GM11168 (cell line): ENCODE results near the gene SEBOX.

ENCODE experiments used
- in situ Hi-C: fragments of 300-500 bp; cut with MboI; formaldehyde crosslinking; loops from one replicate; pipeline ENCODE4 v1.12.0; 2022; ENCODE audit warnings: low sequenced_read_pairs; ENCODE audit not compliant: unreplicated experiment

The SEBOX gene

GRCh38 chr17:28394337-28395116 is 29.5 kb upstream of the SEBOX start:
- in situ Hi-C loops: no loop called here

- in situ Hi-C loops: no loop called here
These were observed 27.5 kb upstream of the SEBOX start for GRCh38 chr17:28392491-28392890.

DNA sequence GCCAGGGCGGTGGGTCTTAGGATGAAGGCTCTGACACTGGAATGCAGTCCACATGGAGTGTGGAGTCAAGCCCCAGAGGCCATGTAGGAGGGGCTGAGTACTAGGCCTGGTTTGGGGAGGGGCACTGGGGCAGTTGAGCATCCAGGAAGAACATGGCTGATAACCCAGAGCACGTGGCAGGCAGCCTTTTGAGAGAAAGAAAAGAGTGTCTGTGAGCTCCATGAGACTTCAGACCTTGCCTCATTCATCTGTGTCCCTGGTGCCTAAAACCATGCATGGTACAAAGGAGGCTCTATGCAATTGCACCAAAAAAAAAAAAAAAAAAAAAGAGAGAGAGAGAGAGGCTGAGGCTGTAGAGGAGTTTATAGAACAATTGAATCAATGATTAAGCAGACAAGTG is 26.4 kb upstream of the SEBOX start:
- in situ Hi-C loops: no loop called here

DNA sequence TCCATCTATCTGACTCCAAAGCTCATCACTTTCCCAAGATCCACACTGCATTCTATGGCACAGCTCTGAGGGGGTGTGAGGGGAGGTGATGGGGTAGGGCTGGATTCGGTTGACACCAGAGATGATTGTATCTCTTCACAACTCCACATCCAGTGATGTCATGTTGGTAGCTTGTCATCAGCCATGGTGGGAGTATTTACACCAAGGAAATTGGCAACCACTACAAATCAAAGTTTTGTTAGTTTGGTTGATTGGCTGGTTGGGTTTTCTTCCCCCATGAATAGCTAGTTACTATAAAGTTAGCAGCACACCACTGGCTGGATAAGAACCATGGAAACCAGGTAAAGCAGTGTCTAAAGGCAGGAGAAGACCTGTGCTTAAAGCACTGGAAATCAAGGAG is 26.0 kb upstream of the SEBOX start:
- in situ Hi-C loops: no loop called here

DNA sequence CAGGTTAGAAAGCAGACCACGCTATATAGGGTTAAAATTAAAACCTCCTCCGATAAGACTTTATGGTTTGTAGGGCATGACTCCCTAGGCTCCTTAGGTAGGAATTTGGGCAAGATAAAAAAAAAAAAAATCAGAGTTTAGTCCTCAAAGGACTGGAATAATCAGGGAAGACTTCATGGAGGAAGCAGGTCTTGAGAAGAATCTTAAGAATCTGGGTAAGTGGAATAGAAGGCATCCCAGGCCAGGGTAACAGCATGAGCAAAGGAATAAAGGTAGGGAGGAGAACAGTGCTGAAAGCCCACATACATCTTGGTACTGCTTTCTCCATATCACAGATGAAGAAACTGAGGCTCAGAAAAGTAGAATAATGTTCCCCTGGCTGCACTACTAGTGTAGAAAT is 25.6 kb upstream of the SEBOX start:
- in situ Hi-C loops: no loop called here

DNA sequence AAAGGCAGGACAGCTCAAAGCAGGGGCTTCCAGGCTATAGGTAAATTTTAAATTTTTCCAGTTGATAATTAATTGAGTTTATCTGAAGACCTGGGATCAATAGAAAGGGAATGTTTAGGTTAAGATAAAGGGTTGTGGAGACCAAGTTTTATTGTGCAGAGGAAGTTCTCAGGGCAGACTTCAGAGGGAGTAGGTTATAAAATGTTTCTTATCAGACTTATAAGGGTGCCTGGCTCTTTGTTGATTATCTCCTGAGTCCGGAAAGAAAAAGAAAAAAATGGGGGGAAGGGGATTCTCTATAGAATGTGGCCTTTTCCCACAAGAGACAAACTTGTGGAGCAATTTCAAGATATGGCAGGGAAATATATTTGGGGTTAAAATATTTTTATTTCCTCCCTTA is 25.1 kb upstream of the SEBOX start:
- in situ Hi-C loops: no loop called here

DNA sequence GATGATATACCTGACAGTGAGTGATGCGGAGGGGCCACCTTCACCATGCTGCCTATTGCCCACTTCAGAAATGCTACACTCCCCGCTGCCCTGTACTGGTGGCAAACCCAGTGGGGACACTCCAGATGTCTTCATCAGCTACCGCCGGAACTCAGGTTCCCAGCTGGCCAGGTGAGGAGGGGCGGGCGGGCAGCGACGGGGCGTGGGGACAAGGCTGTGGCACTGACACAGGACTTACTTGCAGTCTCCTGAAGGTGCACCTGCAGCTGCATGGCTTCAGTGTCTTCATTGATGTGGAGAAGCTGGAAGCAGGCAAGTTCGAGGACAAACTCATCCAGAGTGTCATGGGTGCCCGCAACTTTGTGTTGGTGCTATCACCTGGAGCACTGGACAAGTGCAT is 23.1 kb upstream of the SEBOX start:
- in situ Hi-C loops: no loop called here

GRCh38 chr17:28386391-28386790 is 21.4 kb upstream of the SEBOX start:
- in situ Hi-C loops: no loop called here

DNA sequence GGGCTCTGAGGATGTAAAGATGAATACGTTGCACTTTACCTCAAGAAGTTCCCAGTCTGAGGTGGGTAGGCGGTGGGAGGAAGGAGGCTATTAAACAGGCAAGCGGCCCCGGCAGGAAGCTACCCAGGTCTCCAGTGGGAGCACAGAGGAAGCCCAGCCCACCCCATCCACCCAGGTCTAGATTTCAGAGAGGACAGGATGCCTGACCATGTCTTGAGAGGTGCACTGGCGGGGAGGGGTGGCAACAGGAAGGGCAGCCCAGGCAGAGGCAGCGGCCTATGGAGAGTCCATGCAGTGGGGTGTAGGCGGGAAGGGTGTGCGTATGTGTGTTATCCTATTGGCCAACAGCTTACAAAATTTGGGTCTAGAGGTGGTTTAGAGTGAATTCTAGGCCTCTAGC is 20.4 kb upstream of the SEBOX start:
- in situ Hi-C loops: no loop called here

DNA sequence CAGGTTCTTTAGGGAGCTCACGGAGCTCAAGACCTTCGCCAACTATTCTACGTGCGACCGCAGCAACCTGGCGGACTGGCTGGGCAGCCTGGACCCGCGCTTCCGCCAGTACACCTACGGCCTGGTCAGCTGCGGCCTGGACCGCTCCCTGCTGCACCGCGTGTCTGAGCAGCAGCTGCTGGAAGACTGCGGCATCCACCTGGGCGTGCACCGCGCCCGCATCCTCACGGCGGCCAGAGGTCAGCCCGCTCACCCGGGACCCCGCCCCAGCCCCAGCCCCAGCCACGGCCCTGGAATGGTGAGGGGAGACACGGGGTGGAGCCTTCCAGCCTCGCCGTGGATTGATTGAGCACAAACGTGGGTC is 20.0 kb upstream of the SEBOX start:
- in situ Hi-C loops: no loop called here

GRCh38 chr17:28384281-28385036 is 19.5 kb upstream of the SEBOX start:
- in situ Hi-C loops: loop anchor here (5.0 kb wide), 1 partner anchor 33 kb away; no protein-coding TSS in a partner anchor

DNA sequence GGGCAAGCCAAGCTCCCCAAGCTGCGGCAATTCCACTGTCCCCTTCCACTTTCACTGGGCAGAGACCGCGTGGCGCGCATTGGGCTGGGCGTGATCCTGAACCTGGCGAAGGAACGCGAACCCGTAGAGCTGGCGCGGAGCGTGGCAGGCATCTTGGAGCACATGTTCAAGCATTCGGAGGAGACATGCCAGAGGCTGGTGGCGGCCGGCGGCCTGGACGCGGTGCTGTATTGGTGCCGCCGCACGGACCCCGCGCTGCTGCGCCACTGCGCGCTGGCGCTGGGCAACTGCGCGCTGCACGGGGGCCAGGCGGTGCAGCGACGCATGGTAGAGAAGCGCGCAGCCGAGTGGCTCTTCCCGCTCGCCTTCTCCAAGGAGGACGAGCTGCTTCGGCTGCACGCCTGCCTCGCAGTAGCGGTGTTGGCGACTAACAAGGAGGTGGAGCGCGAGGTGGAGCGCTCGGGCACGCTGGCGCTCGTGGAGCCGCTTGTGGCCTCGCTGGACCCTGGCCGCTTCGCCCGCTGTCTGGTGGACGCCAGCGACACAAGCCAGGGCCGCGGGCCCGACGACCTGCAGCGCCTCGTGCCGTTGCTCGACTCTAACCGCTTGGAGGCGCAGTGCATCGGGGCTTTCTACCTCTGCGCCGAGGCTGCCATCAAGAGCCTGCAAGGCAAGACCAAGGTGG is 16.3 kb upstream of the SEBOX start:
- in situ Hi-C loops: loop anchor here (5.0 kb wide), 1 partner anchor 36 kb away; no protein-coding TSS in a partner anchor

DNA sequence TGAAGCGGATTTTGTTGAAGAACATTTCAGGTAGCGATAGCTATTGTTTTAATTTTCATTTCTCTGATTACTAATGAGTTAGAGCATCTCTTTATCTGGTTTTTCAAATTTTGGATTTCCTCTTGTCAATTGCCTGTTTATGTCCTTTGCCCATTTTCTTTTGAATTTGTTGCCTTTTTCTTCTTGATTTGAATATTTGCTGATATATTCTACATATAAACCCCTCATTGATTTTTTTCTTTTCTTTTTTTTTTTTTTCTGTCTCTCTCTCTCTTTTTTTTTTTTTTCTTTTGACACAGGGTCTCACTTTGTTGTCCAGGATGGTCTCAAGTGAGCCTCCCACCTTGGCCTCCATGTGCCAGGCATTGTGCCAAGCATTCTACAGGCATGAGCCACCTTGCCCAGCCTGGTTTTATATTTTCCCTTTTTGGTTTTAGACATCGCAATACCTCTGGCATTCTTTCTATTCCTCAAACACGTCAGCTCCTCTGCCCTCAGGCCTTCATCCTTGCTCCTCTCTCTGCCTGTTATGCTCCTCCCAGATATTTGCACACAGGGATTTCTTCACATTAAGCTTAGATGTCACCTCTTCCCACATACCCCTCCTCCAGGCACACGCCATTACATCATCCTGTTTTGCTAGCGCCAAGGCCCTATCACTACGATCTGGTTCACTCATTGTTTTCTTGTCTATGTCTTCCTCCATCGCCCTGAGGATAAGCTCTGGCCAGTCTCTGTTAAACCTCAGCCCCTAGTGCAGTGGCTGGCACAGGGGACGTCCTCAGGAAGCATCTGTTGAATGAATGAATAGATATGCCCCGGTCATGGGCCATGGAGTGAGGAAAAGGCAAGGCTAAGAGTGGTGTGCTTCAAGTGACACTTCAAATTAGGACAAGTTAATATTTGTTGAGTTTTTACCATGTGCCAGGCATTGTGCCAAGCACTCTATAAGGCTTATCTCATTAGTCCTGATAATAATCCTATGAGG is 15.1 kb upstream of the SEBOX start:
- in situ Hi-C loops: loop anchor here (5.0 kb wide), 1 partner anchor 37 kb away; no protein-coding TSS in a partner anchor

DNA sequence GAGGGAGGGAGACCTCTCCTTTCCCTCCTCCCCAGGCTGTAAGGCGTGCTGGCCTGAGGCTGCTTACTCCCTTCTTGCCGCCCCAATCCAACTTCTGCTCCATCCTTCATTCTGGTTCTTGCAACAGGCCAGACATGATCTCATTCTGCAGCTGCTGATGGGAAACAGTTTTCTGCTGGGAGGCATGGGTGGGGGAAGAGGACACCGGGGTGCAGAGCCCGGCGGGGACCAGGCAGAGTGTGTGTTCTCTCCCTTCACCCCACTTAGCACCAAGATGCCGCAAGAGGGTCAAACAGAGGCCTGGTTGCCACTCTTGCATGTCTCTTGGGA is 7.9 kb upstream of the SEBOX start:
- in situ Hi-C loops: no loop called here

DNA sequence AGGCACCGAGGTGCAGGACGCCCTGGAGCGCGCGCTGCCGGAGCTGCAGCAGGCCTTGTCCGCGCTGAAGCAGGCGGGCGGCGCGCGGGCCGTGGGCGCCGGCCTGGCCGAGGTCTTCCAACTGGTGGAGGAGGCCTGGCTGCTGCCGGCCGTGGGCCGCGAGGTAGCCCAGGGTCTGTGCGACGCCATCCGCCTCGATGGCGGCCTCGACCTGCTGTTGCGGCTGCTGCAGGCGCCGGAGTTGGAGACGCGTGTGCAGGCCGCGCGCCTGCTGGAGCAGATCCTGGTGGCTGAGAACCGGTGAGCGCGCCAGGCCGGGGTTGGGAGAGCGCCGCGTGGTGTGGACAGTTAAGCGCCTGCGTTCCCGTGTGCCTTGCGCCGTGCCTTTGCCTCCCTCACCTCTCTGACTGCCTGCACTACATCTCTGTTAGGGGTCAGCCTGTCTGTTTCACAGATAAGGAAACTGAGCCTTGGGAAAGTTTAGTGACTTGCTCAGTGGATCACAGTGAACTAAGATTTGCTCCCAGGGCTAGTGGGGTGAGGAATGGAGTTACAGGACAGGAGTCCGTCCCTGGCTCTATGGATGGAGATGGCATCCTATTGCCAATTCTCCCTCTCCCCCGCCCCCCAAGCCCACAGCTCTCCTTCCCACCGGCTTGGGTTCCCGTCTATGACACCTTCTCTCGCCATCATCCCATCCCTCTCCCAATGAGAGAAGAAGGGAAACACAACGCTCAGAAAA is 7.4 kb upstream of the SEBOX start:
- in situ Hi-C loops: no loop called here

GRCh38 chr17:28371245-28372202 is 6.5 kb upstream of the SEBOX start, which contains the start of gene SARM1:
Gene SARM1 (plus strand): TSS chr17:28371694. CDS start chr17:28372033, 339 bp downstream.
- in situ Hi-C loops: no loop called here

DNA sequence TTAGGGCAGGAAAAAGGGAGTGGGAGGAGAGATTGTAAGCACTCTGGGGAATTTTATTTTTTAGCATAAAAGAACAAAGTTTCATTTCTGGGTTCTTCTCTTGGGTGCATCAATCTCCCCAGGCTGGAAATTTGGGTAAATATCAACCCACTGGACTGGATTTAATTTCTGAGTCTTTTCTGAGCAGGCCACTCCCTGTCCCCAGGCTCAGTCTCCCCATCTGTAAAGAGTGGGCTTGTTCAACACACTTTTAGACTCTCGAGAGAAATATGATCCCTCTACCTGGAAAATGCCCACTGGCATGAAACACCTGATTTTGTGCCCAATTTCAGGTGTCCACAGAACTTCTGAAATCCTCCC is 5.7 kb upstream of the SEBOX start:
- in situ Hi-C loops: no loop called here

DNA sequence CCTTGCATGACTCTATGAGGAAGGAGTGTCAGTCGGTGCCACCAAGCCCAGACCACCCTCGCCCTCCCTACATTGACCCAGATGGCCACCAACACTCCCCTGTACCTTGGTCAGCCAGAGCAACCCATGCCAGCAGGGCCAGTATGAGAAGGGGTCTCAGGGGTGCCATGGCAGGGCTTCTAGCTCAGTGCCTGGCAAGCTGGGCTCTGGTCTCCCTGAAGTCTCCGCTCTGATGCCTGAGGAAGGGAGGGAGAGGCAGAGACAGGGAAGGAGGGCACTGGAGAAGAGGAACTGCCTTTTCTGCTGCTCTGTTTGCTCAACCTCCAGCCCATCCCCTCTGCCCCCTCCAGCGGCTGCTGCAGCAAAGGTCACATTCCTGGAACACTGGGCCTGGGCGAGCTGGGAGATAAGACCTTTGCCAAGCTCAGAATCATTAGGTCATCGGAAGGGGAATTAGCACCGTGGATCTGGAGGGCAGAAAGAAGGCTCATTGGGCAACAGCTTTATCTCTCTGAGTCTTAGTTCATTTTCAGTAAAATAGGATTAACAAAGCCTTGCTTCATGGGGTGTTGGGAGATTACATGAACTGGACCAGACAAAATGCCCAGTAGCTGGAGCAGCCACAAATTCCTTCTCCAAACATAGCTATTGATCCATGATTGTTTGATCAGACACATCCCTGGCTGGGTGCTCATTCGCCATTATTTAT is 5.2 kb upstream of the SEBOX start, which contains the start of gene VTN:
Gene VTN, minus strand, starts transcription at position 273 of the 709 bp plus-strand sequence. Its CDS starts 104 bp downstream, at position 169.
- in situ Hi-C loops: no loop called here
